SK-N-MC (cell line): ENCODE results near the gene WFDC1.

Experiments used
- DNase-seq: peaks from one replicate; pipeline ENCODE4 v3.0.0-alpha.2; 2011; ENCODE audit warnings: low read depth, low spot score
- H3K27ac ChIP-seq: fragments of 200-600 bp; sonication (generic); 2 replicates; pipeline ENCODE4 v1.5.1; 2016; ENCODE audit warnings: mixed run types
- H3K36me3 ChIP-seq: fragments of 200-600 bp; sonication (generic); 2 replicates; pipeline ENCODE4 v1.6.1; 2017; ENCODE audit warnings: antibody characterized with exemption, low read length, mixed read lengths; ENCODE audit not compliant: insufficient read depth
- H3K4me3 ChIP-seq: fragments of 200-600 bp; sonication (generic); 2 replicates; pipeline ENCODE4 v1.5.1; 2016
- H3K9ac ChIP-seq: fragments of 200-600 bp; sonication (generic); 2 replicates; pipeline ENCODE4 v1.8.0; 2017; ENCODE audit warnings: mixed run types, mixed read lengths; ENCODE audit not compliant: insufficient read length
- H3K9me3 ChIP-seq: fragments of 200-600 bp; sonication (generic); 2 replicates; pipeline ENCODE4 v1.6.1; 2017; ENCODE audit warnings: low read depth, mild to moderate bottlenecking, antibody characterized with exemption, low read length, moderate library complexity, mixed read lengths
- EZH2 ChIP-seq: fragments of 200-600 bp; sonication (generic); IDR thresholded peaks from one replicate; pipeline ENCODE4 v1.6.1; 2017; ENCODE audit warnings: antibody characterized with exemption
- FOXP2 ChIP-seq: optimal IDR thresholded peaks from 2 replicates; pipeline ENCODE3; 2011; ENCODE audit warnings: mild to moderate bottlenecking, moderate library complexity; ENCODE audit not compliant: insufficient read depth; ENCODE audit errors: extremely low read length, control extremely low read depth
- POLR2AphosphoS5 ChIP-seq: IDR thresholded peaks from 2 replicates; pipeline ENCODE4 v1.6.1; 2012; ENCODE audit warnings: mild to moderate bottlenecking, low read depth, low read length, borderline replicate concordance

Gene WFDC1

DNA sequence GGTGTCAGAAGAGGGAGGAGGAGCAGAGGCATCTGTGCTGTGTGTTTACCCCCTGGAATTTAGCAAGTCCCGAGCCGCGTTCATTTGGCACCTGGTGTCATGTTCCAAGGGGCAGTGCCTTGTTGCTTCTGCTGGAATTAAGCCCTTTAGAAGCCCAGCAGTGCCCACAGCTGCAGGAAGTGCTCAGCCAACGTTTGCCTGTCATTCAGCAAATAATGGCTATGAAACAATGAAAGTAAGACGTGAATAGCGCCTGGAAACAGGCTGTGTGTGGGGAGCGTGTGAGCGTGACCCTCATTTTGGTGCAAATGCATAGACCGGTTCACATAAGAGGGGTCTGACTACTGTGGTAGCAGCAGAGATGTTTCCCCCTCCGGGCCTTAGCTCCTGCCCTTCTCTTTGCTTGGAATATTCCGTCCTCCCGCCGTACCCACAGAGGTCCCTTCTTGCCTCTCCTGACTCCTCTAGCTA is 67.8 kb downstream of the WFDC1 start:
- Histone ChIP-seq H3K36me3 (no peaks in the 10 kb centered on the region), H3K9me3 (no peaks in the 10 kb centered on the region), H3K27ac (no peak overlapping the region), H3K9ac (no peak overlapping the region), H3K4me3 (no peak overlapping the region)
- DNase-seq = no peak
- TF ChIP-seq FOXP2 (no peak), POLR2AphosphoS5 (no peak), EZH2 (no peak)

DNA sequence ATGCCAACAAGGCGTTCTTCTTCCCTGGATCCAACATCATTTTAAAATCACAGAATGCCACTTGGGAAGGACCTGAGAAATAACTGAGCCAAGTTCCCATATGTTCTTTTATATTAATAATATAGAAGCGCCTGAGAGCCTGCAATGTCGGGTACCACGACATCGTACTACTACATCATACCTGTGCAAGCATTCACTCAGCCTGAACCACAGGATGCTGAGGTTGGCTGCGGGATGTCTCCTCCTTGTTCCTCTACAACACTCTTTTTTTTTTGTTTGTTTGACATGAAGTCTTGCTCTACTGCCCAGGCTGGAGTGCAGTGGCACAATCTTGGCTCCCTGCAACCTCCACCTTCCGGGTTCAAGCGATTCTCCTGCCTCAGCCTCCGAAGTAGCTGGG is 71.5 kb downstream of the WFDC1 start:
- no peaks in the 10 kb centered on the region for H3K36me3 ChIP-seq
- no peak for DNase-seq
- H3K9me3 ChIP-seq = no peaks in the 10 kb centered on the region
- H3K9ac ChIP-seq = no peak overlapping the region
- TF ChIP-seq POLR2AphosphoS5 (no peak), FOXP2 (no peak), EZH2 (no peak)
- no peak overlapping the region for H3K27ac ChIP-seq
- no peak overlapping the region for H3K4me3 ChIP-seq

DNA sequence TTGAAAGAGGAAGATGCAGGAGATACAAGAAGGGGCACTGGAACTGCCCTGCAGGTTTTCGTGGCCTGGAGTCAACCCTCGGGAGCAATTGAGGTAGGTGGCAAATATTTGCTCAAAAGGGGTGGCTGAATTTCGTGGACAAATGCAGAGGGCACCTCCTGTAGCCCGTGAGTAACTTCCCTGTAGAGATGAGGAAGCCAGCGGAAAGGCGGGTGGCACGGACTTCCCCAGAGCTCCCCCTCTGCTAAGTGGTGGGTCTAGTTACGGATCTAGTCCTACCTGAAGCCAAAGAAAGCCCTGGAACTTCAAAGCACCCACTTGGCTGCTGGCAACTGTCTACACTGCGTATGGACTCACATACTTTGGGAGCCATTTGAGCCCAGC is 72.6 kb downstream of the WFDC1 start:
- no peaks in the 10 kb centered on the region for H3K36me3 ChIP-seq
- H3K27ac ChIP-seq = no peak overlapping the region
- H3K9me3 ChIP-seq = no peaks in the 10 kb centered on the region
- no peak overlapping the region for H3K9ac ChIP-seq
- H3K4me3 ChIP-seq = no peak overlapping the region
- no peak for TF ChIP-seq FOXP2
- no peak for TF ChIP-seq POLR2AphosphoS5
- TF ChIP-seq EZH2 = no peak
- no peak for DNase-seq

GRCh38 chr16:84367750-84368307 is 73.2 kb downstream of the WFDC1 start:
- no peaks in the 10 kb centered on the region for H3K9me3 ChIP-seq
- no peak overlapping the region for H3K4me3 ChIP-seq
- no peak overlapping the region for H3K9ac ChIP-seq
- TF ChIP-seq EZH2 (no peak), FOXP2 (no peak), POLR2AphosphoS5 (no peak)
- no peaks in the 10 kb centered on the region for H3K36me3 ChIP-seq
- no peak overlapping the region for H3K27ac ChIP-seq
- no peak for DNase-seq

- Histone ChIP-seq H3K27ac (no peak within 1 kb of the TSS), H3K4me3 (no peak within 1 kb of the TSS), H3K36me3 (no peaks in the 10 kb centered on the region), H3K9me3 (no peaks in the 10 kb centered on the region), H3K9ac (no peak within 1 kb of the TSS)
- no peak for TF ChIP-seq POLR2AphosphoS5
- no peak for TF ChIP-seq FOXP2
- no peak for TF ChIP-seq EZH2
- DNase-seq = no peak
These were observed 73.8 kb downstream of the WFDC1 start, which contains the start of gene ATP2C2 for GRCh38 chr16:84368308-84368996. ATP2C2 (plus strand) TSS chr16:84368538; CDS start chr16:84368616, 78 bp downstream.

GRCh38 chr16:84369105-84369504 is 74.4 kb downstream of the WFDC1 start:
- no peak for DNase-seq
- no peak overlapping the region for H3K4me3 ChIP-seq

DNA sequence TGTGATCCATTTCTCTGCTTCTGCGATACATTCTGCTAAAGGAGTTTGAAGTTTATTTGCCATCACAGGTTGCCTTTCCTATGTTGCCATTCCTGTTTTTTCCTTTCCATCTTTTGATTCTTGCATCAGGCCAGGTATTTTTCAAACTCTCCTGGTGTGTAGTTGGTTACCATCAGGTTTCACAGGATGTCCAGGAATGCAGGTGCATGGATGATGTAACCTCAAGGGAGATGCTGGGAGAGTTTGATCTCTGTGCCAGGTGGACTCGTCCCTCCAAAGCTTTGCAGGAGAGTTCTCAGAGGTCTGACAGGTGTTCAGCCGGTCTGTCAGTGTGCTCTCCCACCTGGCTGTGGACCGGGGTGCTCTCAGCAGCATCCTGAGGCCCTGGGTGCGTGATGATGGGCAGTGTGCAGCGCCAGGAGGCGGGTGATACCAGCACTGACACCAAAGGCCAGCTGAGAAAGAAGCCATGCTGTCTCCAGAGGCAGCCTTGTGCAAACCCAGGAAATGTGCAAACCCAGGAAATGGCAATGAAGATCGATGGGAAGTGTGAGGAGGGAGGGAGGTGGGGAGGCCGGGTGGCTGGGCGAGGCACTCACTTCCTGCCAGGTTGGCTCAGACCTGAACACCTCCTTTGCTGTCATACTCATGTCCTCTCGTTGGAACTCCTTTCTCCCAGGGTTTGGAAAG is 75.4 kb downstream of the WFDC1 start:
- Histone ChIP-seq H3K27ac (no peak overlapping the region), H3K4me3 (no peak overlapping the region), H3K36me3 (no peaks in the 10 kb centered on the region), H3K9ac (no peak overlapping the region), H3K9me3 (no peaks in the 10 kb centered on the region)
- DNase-seq = no peak
- TF ChIP-seq POLR2AphosphoS5 (no peak), FOXP2 (no peak), EZH2 (no peak)

More at GRCh38 chr16:84369105-84369504, 74.4 kb downstream of the WFDC1 start:
- no peak overlapping the region for H3K27ac ChIP-seq
- no peaks in the 10 kb centered on the region for H3K9me3 ChIP-seq
- no peak for TF ChIP-seq POLR2AphosphoS5
- no peaks in the 10 kb centered on the region for H3K36me3 ChIP-seq
- no peak overlapping the region for H3K9ac ChIP-seq

DNA sequence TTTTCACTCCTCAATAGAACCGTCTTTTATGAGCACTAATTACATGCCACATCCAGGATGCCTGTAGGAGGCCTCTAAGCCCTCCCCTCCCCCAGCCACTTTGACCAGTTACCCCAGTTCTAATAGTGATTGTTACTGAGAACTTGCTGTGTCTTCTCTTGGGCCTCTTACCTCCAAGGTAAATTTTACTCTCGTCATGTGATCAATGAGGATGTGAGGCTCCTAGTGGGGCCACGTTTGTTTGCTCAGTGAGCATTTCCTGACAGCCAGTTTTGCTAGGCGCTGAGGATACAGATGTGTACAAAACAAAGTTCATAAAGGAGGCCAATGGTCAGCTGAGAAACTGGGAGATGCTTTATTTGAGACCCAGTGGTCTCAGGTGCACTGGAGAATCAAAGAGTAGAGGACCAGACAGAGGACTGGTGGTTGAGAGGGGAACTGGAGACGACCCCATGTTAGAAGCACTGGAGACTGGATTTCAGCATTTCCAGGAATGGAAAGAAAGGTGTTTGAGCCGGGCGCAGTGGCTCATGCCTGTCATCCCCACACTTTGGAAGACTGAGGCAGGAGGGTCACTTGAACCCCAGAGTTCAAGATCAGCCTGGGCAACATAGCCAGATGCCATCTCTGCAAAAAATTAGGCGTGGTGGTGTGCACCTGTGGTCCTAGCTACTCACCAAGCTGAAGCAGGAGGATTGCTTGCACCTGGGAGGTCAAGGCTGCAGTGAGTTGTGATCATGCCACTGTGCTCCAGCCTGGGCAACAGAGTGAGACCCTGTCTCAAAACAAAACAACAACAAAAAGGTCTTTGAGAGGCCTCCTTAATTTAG is 76.3 kb downstream of the WFDC1 start:
- no peak for TF ChIP-seq EZH2
- TF ChIP-seq FOXP2 = no peak
- TF ChIP-seq POLR2AphosphoS5 = no peak
- no peak for DNase-seq
- H3K27ac ChIP-seq = no peak overlapping the region
- no peak overlapping the region for H3K9ac ChIP-seq
- H3K9me3 ChIP-seq = no peaks in the 10 kb centered on the region
- H3K36me3 ChIP-seq = no peaks in the 10 kb centered on the region
- no peak overlapping the region for H3K4me3 ChIP-seq
